AG20443 (cell line): ENCODE data around the gene PLB1.

Experiments used
- DNase-seq: peaks from one replicate; pipeline ENCODE4 v3.0.0; 2012; ENCODE audit warnings: low spot score, mixed read lengths

The PLB1 gene

DNA sequence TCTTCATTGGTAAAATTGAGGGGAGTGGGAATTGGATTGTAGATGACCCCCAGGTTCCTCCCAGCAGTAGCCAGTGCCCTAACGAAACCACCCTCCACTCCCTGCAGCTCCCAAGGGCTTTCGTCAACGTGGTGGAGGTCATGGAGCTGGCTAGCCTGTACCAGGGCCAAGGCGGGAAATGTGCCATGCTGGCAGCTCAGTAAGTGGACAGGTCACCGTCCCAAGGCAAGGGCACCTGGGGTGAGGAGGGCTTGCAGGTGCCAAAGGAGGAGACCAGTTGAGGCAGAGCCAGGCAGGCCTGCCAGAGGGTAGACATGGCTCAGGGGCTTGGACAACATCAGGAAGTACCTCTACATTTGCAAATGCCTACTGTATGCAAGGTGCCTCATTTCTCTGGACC lies 133.1 kb downstream of the PLB1 start:
- DNase-seq = no peak

DNA sequence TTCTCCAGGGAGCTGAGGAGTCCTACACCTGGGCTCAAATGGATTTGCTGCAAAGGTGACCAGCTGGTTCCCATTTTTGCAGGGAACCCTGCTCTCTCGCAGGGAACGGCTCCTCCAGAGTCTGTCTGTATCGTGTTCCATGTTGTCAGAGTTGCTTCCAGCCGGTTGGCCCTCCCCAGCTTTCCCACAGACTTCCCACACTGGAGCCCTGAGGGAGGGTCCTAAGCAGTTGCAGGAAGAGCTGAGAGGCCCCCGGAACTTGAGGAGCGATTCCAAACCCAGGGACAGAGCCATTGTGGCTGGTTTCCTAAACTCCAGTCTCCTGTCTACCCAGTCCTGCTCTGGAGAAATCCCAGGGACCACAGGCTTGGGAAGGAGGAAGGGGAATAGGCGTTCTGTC lies 134.1 kb downstream of the PLB1 start:
- DNase-seq = no peak

DNA sequence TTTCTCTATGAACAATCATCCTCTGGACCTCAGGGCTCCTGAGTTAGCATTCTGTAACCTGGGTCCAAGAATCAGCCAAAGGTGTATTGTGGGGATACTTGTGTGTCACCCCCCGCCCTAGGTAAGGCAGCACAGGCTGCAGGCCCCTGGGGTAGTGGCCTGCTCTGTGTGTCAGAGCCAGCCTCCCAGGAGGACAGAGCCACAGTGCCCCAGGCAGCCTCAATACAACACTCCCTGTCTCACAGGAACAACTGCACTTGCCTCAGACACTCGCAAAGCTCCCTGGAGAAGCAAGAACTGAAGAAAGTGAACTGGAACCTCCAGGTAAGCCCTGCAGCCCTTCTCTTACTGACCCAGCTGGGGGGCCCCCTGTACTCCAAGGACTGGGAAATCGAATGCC lies 134.5 kb downstream of the PLB1 start:
- no peak for DNase-seq

DNA sequence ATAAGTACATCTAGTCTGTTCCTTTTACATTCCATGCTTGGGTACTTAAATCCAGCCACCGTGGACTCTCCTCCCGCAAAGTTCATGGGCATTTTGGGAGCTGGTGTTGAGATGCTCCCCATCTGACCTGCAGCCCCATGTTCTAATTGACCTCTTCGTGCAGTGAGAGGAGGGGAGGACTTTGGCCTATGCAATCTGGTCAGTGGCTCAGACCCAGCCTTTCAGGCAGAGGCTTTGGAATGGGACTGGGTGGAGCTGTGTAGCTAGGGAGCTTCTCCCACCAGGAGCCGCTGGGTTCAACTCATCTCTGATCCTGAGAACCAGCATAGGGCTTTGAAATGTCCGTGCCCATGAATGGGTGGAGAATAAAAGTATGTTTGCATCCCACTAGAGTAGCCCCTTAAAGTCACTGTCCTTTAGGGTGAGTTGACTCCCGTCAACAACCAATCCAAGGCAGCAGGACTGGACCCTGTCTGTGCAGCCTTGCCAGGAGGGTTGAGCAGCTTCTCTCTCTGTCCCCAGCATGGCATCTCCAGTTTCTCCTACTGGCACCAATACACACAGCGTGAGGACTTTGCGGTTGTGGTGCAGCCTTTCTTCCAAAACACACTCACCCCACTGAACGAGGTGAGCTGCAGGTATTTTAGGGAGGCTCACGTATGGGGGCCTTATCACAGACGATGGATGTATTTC lies 135.8 kb downstream of the PLB1 start:
- no peak for DNase-seq

DNA sequence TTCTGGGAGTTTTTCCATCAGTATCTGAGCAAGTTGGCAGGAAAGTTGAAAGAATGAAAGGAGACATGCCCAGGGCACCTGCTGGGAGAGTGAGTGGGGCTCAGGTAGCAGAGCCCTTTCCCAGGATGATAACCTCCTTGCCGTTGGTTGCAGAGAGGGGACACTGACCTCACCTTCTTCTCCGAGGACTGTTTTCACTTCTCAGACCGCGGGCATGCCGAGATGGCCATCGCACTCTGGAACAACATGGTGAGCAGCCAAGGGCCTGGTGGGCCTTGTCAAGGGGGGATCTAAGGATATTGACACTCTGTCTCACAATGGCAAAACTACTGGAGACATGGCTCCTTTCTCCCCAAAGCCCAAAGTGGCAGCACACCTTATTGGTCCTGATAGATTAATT lies 136.9 kb downstream of the PLB1 start:
- DNase-seq = no peak

DNA sequence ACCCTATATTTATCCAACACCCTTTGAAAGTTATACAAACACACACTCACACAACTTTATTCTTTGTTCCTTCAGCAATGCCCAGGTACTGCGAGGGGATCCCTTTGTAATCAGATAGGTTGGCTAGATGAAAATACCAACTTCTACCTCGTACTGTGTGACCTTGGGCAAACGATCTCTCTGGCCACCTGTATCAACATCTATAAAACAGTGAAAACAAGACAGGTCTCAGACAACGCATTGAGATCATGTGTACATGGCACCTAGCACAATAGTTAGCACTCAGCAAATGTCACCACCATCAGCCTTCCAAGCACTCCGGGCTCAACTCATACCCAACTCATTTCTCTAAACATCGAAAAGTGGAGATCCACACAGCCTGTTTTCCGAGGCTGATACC lies 137.3 kb downstream of the PLB1 start:
- no peak for DNase-seq

DNA sequence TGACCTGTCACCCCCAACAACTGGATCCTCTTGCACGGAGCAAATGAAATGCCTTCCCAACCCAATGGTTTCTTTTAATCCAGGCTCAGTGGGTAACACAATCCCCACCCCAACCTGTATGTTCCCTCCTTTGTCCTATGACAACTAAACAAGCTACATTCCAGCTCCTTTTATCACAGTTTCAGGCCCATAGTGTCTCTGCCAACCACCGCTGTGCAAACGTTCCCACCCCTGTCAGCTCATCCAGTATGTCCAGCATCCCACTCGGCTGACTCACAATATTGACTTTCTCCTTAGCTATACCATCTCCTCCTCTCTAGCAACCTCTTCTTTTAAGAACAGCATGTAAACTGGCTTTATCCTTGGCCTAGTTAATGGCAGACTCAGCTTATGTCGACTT lies 137.9 kb downstream of the PLB1 start:
- peak; percentile 73 for DNase-seq

DNA sequence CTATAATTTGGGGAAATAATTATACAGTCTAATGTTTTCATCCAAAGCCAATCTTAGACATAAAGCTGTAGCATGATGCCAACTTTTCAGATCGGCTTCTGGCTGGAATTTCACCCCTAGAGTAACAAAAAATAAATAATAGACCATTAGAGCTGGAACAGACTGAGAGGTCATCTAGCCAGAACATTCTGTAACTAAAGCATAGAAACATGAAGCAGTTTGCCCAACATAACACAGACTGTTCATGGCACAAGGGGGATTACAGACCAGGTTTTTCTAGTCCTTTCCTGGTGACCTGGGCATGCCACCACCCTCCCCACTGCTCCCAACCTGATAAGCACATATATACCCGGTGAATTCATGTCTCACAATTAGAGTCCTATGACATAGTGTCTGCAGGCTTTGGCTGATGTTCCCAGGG lies 139.3 kb downstream of the PLB1 start:
- no peak for DNase-seq

DNA sequence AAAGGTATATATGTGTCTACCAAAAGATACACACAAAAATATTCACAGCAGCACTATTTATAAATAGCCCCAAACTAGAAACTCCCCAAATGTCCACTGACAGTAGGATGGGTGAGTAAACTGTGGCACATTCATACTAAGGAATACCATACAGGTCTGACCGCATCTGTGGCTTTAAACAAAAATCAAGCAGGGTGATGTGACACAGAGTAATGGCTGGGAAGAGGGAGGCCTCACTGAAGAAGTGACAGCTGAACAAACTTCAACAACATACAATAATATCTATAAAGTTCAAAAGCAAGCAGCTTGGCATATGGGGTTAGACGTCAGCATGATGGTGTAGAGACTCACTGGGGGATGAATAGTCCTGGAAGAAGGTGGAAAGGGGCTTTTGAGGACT lies 140.6 kb downstream of the PLB1 start:
- no peak for DNase-seq

DNA sequence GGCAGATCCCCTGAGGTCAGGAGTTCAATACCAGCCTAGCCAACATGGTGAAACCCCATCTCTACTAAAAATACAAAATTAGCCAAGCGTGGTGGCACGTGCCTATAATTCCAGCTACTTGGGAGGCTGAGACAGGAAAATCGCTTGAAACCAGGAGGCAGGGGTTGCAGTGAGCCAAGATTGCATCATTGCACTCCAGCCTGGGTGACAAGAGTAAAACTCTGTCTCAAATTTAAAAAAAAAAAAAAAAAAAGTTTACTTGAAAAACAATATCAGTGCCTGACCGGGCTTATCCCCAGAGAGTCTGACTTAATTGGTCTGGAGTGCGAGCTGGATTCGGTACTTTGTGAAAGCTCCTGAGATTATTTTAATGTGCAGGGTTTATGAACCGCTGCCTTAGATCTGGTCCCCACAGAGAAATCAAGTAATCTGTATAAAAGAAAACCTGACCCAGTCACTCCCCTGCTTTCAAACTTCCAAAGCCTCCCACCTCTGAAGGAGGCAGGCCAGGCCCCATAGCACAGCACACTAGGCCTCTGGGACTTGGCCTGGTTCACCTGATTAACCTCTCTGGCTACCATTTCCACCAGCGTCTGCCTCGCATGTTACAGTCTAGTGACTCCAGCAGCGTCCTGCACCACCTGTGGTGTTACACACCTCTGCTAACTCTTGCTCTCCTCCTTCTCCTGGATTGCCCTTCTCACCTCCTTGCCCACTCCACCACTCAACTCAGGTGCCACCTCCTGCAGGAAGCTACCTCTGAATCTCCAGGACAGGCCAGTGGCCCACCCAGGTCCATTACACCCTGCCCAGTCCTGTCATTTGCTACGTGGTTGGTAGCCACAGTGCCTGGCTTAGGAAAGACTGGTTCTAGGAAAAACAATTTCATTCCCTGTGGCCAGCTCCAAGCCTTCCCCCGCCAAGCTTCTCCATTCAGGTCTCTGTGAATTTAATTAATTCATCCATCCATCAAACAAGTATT lies 141.5 kb downstream of the PLB1 start:
- no peak for DNase-seq

DNA sequence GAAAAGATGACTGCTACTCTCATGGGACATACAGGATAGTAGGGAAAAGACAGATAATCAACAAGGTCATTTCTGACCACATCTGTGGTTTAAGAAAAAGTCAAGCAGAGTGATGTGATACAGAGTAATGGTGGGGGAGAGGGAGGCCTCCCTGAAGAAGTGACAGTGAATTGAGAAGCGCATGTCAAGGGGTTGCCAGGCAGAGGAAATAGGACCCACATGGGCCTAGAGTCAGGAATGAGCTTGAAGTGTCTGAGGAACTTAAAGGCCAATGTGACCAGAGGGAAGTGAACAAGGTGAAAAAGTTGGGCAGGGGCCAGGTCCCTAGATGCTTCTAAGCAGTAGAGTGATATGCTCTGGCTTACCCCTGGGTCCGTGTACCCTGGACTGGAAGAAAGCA lies 142.2 kb downstream of the PLB1 start:
- DNase-seq = no peak

DNA sequence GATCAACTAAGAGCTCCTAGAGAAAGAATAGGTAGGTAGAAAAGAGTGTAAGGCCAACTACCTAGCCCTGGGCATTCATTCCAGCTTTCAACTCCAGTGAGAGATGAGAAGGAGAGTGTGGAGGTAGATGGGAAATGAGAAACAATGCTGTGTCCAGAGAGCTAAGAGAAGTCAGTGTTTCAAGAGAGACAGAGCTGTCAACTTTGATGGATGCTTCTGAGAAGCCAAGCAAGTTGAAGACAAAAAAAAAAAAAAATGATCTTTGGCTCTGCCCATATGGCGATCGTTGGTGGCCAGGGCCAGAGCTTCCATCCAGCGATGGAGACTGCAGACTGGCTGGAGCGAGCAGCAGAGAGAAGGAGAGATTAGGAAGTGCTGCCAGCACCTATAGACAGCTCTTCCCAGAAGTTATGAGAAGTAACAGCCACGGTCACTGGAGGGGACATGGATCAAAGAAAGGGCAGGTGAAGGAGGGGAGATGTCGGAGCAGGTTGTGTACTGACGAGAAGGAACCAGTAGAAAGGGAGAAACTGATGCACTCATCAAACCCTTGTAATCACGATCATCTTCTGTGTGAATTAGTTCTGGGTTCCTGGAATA lies 143.3 kb downstream of the PLB1 start:
- DNase-seq = no peak

DNA sequence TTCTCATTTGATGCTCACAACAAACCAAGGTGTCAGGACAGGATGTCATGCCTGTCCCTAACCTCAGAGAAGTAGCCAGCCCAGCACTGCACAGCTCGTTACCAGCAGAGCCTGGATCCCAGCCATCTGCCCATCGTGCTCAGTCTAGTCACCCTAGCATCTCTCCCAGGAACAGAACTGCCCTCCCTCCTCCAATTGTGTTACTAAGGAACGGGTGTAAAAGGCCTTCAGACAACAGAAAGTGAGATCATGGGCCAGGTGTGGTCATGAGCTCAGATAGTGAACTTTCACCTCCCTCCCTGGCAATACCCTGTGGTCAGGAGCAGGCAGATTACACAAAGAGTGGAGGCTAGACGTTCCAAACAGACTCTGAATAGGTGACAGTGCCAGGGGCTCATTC lies 144.0 kb downstream of the PLB1 start:
- no peak for DNase-seq

DNA sequence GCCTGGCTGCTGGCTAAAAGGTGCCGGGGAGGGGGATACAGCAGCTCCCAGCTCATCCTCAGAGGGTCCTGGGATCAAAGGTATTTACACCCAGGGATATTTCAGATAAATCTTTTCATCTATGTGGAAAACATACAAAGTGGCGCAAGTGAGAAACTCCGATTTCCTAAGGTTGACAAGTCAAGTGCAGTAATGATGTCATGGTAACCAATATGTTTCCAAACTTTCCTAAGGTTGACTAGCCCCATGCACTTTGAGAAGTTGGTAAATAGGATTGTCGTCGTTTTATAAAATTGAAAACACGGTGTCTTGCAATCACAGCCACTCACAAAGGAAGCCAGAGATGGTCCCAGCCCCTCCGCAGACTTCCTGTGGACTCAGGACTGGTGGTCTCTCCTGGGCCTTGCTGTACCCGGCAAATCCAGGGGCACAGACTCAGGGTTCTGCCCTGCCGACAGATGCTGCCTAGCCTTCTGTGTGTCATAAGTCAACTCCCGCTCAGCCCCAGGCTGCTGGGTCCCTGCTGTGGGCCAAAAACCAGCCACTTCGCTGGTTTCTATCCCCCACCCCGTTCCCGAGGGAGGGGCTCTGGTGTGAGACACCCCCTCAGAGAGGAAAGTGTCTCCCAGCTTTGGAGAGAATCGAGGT lies 144.5 kb downstream of the PLB1 start:
- DNase-seq = no peak

DNA sequence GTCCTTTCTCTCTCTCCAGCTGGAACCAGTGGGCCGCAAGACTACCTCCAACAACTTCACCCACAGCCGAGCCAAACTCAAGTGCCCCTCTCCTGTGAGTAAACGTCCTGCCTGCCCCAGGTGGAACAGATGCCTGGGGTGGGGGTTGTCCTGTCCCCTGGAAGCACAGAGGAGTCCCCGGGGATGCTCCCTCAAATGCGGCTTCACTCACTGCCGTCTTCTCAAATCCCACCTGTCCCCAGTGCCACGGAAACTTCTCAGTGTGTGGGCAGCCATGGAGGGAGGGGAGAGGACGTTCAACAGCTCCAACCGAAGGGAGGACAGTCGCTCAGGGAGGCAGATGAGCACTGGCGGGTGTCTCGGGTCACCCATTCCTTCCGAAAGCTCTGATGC lies 145.0 kb downstream of the PLB1 start:
- no peak for DNase-seq

DNA sequence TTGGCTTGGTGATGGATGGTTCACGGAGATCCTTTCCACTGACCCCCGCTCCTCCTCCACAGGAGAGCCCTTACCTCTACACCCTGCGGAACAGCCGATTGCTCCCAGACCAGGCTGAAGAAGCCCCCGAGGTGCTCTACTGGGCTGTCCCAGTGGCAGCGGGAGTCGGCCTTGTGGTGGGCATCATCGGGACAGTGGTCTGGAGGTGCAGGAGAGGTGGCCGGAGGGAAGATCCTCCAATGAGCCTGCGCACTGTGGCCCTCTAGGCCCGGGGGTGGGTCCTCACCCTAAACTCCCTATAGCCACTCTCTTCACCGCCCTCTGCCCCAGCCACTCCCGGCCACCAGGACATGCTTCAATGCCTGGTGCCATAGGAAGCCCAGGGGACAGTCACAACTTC lies 146.9 kb downstream of the PLB1 start:
- no peak for DNase-seq

DNA sequence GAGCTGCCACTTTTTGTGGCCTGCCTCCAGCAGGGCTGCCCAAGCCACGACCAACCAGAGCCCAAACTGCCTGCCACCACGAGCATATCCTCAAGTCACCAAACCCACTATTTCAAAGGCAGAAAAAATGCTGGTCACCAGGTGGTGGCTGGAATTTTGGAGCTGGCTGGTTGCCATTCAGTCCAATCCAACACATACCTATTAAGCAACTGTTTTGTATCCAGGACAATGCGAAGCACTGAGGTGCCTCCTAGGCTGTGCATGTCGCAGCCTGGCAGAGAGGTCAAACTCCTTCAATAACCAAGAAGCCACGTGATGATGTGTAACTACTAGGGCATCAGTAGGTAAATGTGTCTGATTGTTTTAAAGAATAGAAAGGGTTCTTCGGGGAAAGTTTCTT lies 147.5 kb downstream of the PLB1 start:
- no peak for DNase-seq

DNA sequence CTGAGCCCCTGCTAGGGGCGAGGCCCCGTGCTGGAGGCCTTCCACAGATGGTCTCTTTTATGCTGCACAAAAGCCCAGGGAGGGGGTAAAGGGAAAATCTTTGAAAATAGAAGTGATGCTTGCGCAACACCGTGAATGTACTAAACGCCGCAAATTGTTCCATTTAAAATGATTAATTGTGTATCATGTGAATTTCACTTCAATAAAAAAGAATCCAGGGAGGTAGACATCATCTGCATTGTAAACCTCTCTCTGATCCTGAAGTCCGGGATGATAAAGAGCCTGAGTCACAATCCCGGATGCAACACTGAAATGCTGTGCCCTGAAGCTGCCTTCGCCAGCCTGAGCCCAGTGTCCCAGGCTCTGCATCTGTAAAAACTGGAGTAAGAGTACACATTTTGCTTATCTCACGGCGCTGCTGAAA lies 148.1 kb downstream of the PLB1 start:
- peak; percentile 83 for DNase-seq

DNA sequence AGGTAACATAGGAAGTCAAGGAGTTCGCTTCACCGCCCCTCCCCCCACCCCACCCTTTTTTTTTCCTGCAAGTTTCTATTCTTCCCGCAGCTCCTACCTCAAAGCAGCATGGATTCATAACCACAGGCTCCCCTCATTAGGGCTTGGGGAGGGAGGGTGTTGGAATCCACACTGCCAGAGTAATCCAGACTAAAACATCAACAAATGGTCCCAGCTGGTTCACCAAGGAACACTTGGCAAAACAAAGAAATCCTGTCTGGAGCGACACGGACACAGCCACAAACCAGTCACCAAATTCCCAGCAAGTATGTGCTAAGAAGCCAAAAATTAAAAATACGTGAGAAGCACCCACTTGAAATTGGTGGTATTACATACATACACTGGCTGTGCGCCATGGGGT lies 148.9 kb downstream of the PLB1 start:
- no peak for DNase-seq

DNA sequence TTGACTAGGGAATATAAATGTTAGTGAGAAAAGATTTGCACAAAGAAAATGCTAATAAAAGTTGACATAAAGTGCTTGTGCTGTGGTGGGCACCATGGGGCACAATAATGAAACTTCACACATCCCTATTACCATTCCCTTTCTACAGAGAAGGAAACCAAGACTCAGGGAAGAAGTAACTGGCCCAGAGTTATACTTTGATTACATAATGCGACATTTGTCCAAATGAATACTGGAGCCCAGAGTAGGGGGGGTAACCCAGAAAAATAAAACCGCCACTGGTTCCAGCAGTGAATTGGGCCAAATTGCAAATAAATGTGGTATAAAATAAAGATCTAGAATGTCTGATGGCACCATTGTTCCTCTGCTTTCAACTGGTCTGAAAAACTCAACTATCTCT lies 149.7 kb downstream of the PLB1 start:
- DNase-seq = no peak

DNA sequence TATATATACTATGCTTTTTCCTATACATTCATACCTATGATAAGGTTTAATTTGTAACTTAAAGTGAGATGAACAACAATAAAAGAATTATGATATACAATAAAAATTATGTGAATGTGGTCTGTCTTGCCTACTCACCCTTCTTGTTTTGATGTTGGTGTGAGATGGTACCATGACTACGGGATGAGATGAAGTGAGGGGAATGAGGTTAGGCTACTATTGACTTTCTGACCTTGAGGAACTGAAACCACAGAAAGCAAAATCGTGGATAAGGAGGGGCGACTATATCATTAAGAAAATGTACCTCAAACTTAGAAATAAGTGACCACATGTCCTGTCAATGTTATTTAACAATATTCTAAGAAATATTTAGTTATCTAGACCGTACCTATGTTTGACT lies 151.8 kb downstream of the PLB1 start:
- DNase-seq = no peak

DNA sequence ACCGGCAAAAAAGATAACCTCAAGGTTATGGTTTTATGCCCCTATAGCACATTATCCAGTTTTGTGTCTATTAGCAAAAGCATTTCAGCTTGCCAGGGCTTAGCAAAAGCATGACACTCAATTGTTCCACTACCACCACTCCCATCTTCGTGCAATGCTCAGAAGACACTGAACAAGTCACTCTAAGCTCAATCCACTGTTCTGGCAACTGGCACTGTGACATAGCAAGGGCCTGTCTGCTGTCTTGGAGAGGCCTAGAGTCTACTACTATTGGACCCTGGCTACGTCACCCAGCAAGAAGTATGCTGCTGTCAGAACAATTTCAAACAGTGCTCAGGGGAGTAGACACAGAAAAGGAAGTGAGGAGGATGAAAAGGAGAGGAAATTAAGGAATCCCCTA lies 152.3 kb downstream of the PLB1 start:
- no peak for DNase-seq
